GM19463 (cell line): ENCODE measurements around the gene MYO3B.
"Not testable (repeated sequence)": the region's sequence is repeated elsewhere in the genome, so short reads cannot be mapped to it uniquely, and the experiment has no call there.

ENCODE experiments used
- ATAC-seq: cut with Tn5 transposase; IDR thresholded peaks from one replicate; pipeline ENCODE4 v1.9.1; 2021; ENCODE audit warnings: mild to moderate bottlenecking, moderate library complexity; ENCODE audit not compliant: unreplicated experiment

MYO3B gene

GRCh38 chr2:170332676-170333402 lies 154.9 kb downstream of the MYO3B start:
- ATAC-seq = no peak

- ATAC-seq = no peak
Measured at GRCh38 chr2:170335351-170335750, 157.4 kb downstream of the MYO3B start.

GRCh38 chr2:170336408-170336807 lies 158.5 kb downstream of the MYO3B start:
- ATAC-seq = no peak

GRCh38 chr2:170336916-170337315 lies 159.0 kb downstream of the MYO3B start:
- no peak for ATAC-seq

- no peak for ATAC-seq
Measured at GRCh38 chr2:170339322-170339721, 161.4 kb downstream of the MYO3B start.

- no peak for ATAC-seq
Measured at GRCh38 chr2:170339750-170340692, 162.1 kb downstream of the MYO3B start.

- peak; percentile 72 for ATAC-seq
Measured at GRCh38 chr2:170340693-170341068, 162.7 kb downstream of the MYO3B start.

- no peak for ATAC-seq
Measured at GRCh38 chr2:170341684-170342623, 164.0 kb downstream of the MYO3B start.

GRCh38 chr2:170344663-170345346 lies 166.9 kb downstream of the MYO3B start:
- ATAC-seq = no peak

- ATAC-seq = no peak
Measured at GRCh38 chr2:170345607-170346006, 167.7 kb downstream of the MYO3B start.

- ATAC-seq = not testable (repeated sequence)
Measured at GRCh38 chr2:170349269-170349668, 171.3 kb downstream of the MYO3B start.

- no peak for ATAC-seq
Measured at GRCh38 chr2:170350929-170351826, 173.2 kb downstream of the MYO3B start.

- no peak for ATAC-seq
Measured at GRCh38 chr2:170353723-170354122, 175.8 kb downstream of the MYO3B start.

GRCh38 chr2:170354388-170354787 lies 176.4 kb downstream of the MYO3B start:
- ATAC-seq = no peak

- no peak for ATAC-seq
Measured at GRCh38 chr2:170354855-170355780, 177.2 kb downstream of the MYO3B start.

GRCh38 chr2:170359466-170359865 lies 181.5 kb downstream of the MYO3B start:
- no peak for ATAC-seq

GRCh38 chr2:170360546-170361089 lies 182.7 kb downstream of the MYO3B start:
- ATAC-seq = no peak
